Mucosa of descending colon (tissue), 3 donors: ENCODE data around the gene SCGB3A2. TPM values are rescaled to one million over a fixed set of nuclear protein-coding genes. Genes with fewer than 3 reads are reported as not detected.

ENCODE experiments used
- ATAC-seq: fragments of 200-7000 bp; cut with Tn5 transposase; one replicate; pipeline ENCODE4 v1.9.1; 2020; ENCODE audit warnings: mild to moderate bottlenecking, moderate library complexity
- DNase-seq, 3 donors: peaks; one replicate each; pipeline ENCODE4 v3.0.0-alpha.2; 2020
- H3K36me3 ChIP-seq: fragments of 200-600 bp; one replicate; pipeline ENCODE4 v1.8.0; 2021; ENCODE audit warnings: low read depth, mild to moderate bottlenecking
- H3K4me1 ChIP-seq: fragments of 200-600 bp; one replicate; pipeline ENCODE4 v1.8.0; 2021; ENCODE audit warnings: low read depth, mild to moderate bottlenecking
- H3K4me3 ChIP-seq: fragments of 200-600 bp; one replicate; pipeline ENCODE4 v1.8.0; 2021; ENCODE audit warnings: mild to moderate bottlenecking
- H3K9me3 ChIP-seq: fragments of 200-600 bp; one replicate; pipeline ENCODE4 v1.8.0; 2021; ENCODE audit warnings: mild to moderate bottlenecking
- intact Hi-C, 2 donors: fragments of 100-400 bp; cut with DNase I in 1 of 2; cut with micrococcal nuclease in 1 of 2; formaldehyde crosslinking; loops; one replicate each; pipeline versions ENCODE4 v1.11.0 to v1.11.1; 2022; cut with DNase I, micrococcal nuclease
- total RNA-seq, 3 donors: library from RNA; stranded (reverse); fragmentation: NEBNext Ultra II Directional in 2 of 3; extraction: Animal tissue kit (Norgen Biotek cat#: 25700) in 2 of 3; gene quantifications; one replicate each; pipeline versions ENCODE4 v1.2.1 to v1.2.4, GENCODE V29; 2021 to 2023
- TF ChIP-seq, protein P1 (sequence below): fragments of 200-600 bp; IDR thresholded peaks from one replicate; pipeline ENCODE4 v1.8.0; 2022; ENCODE audit warnings: antibody characterized with exemption, mild to moderate bottlenecking
- donor health status: DM: no; HTN: no; CAD: no; lungs with moderate emphysema.
- donor health status: DM: no; HTN: no; CAD: no.
- donor health status: DM: no; HTN: yes; CAD: no.

SCGB3A2 gene
- total RNA-seq, 3 donors from 2014 or later, result not detected

DNA sequence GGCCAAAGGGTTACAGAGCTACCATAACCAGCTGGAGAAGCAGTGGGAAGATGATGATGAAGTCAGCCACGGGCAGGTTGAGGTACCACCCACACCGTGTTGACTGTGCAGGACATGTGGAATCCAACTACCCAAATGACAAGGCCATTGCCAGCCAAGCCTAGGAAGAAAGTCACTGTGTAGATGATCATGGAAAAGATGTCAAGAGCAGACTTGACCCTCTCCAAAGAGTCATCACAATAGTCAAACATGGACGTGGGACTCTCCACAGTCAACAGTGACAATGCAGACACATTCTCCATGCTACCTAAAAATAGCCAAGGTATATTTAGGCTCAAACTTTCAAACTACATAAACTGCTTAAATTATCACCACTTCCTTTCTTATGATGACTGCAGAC is 26.1 kb upstream of the SCGB3A2 start:
- Histone ChIP-seq H3K9me3 (no peaks in the 10 kb centered on the region), H3K36me3 (no peaks in the 10 kb centered on the region), H3K4me3 (no peak overlapping the region), H3K4me1 (no peaks in the 10 kb centered on the region)
- ATAC-seq (no peak), DNase-seq (no peak)
- TF ChIP-seq, protein P1, sequence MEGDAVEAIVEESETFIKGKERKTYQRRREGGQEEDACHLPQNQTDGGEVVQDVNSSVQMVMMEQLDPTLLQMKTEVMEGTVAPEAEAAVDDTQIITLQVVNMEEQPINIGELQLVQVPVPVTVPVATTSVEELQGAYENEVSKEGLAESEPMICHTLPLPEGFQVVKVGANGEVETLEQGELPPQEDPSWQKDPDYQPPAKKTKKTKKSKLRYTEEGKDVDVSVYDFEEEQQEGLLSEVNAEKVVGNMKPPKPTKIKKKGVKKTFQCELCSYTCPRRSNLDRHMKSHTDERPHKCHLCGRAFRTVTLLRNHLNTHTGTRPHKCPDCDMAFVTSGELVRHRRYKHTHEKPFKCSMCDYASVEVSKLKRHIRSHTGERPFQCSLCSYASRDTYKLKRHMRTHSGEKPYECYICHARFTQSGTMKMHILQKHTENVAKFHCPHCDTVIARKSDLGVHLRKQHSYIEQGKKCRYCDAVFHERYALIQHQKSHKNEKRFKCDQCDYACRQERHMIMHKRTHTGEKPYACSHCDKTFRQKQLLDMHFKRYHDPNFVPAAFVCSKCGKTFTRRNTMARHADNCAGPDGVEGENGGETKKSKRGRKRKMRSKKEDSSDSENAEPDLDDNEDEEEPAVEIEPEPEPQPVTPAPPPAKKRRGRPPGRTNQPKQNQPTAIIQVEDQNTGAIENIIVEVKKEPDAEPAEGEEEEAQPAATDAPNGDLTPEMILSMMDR, result no peak
- intact Hi-C loops, result no loop called here

DNA sequence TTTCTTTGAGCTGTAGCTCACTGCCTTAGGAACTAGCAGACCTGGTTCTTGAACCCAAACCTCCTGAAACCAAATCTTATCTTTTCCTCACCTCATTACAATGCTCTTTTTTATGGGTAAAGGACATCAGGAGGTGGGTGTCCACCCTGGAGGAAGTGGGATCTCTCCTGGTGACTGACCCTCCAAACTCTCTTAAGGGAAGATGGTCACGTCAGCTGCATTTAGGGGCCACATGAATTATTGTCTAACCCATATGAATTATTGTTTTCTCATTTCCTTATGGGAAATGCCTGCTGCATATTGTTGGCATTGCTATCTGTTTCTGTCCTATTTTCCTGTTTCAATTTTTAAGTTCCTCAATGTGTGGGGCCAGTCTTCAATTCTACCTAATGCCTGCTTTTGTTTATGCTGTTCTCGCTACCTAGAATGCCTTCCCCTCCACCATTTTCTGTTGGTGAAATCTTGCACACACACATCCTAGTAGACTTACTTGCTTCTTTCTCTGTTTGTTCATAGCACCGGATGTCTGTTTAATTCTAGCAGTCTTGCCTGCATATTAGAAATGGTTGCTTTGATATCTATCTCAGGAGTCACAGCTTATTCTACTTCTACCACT is 25.0 kb upstream of the SCGB3A2 start:
- no peaks in the 10 kb centered on the region for H3K4me1 ChIP-seq
- H3K9me3 ChIP-seq, result no peaks in the 10 kb centered on the region
- DNase-seq (no peak), ATAC-seq (no peak)
- no peak overlapping the region for H3K4me3 ChIP-seq
- TF ChIP-seq, protein P1, result no peak
- H3K36me3 ChIP-seq, result no peaks in the 10 kb centered on the region
- intact Hi-C loops, result no loop called here

DNA sequence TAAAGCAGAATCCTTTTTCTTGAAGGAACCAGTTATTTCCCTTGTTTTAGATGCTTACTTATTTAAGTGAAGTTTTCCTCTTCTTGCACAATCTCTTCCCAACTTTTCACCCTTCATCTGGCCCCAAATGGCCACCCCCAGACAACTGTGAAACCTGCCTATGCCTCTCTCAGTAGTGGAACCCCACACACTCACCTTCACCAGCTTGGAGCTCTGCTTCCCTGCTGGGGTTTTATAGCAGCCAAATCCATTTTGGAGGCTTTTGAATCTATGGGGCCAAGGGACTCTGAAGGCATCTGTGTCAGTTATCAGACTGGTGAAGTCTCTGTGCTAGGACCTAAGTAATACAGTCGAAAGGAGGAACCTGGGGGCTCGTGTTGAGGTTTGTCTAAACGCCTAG is 24.2 kb upstream of the SCGB3A2 start:
- ATAC-seq, result no peak
- Histone ChIP-seq H3K9me3 (no peaks in the 10 kb centered on the region), H3K4me3 (no peak overlapping the region), H3K4me1 (no peaks in the 10 kb centered on the region), H3K36me3 (no peaks in the 10 kb centered on the region)
- intact Hi-C loops, result no loop called here
- no peak for DNase-seq
- TF ChIP-seq, protein P1, result no peak

DNA sequence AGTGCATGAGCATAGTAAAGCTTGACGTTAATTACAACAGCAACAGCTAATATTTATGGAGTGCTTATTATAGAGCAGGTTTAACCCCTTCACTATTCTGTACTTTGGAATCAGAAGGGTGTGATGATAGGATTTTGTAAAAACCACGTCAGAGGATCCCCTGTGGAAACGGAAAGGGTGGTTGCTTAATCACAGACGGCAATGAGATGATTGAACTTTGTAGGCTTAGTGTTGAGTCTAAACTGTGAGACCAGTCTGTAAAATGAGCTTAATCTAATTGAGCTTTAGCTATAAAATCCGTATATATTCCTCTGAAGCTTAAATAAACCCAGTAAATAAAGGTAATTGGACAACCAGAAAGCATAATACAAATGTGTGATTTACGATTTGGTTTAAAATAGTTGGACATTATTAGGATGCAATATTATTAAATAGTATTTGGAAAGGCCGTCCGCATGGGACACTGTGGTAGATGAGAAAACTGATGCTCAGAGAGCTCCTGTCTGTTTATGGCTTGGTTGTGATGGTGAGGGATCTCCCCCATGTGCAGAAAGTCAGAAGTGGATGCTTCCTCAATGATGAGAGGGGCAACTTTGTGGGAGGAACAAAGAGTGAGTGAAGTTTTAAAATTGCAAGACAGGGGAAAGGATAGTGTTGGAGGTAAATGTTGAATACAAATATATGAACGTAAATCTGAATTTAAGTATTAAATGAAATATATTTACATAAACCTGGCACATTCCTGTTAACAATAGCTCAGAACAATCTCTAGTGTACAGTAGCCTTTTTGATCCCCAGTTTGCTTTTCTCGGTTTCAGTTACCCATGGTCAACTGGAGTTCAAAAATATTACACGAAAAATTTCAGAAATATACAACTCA is 23.4 kb upstream of the SCGB3A2 start:
- peaks cover 4% of the 10 kb centered on the region for H3K4me1 ChIP-seq
- intact Hi-C loops, result no loop called here
- TF ChIP-seq, protein P1, result no peak
- H3K4me3 ChIP-seq, result no peak overlapping the region
- DNase-seq (no peak), ATAC-seq (no peak)
- H3K9me3 ChIP-seq, result no peaks in the 10 kb centered on the region
- H3K36me3 ChIP-seq, result no peaks in the 10 kb centered on the region

DNA sequence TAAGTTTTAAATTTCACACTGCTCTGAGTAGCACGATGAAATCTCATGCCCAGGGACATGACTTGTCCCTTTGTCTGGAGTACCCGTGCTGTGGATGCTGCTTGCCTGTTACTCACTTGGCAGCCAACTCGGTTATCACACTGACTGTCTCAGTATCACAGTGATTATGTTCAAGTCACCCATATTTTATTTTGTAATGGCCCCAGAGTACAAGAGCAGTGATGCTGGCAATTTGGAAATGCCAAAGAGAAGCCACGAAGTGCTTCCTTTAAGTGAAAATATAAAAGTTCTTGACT is 22.8 kb upstream of the SCGB3A2 start:
- TF ChIP-seq, protein P1, result no peak
- peaks cover 9% of the 10 kb centered on the region for H3K4me1 ChIP-seq
- intact Hi-C loops, result no loop called here
- DNase-seq (no peak), ATAC-seq (no peak)
- H3K9me3 ChIP-seq, result no peaks in the 10 kb centered on the region
- no peak overlapping the region for H3K4me3 ChIP-seq
- no peaks in the 10 kb centered on the region for H3K36me3 ChIP-seq
